Measurements from ENCODE around the gene DPYSL5. TPM values are rescaled to one million over a fixed set of nuclear protein-coding genes. Genes with fewer than 3 reads are reported as not detected.

Gene DPYSL5
- total RNA-seq, 2 donors from 2014 or later = not detected

DNA sequence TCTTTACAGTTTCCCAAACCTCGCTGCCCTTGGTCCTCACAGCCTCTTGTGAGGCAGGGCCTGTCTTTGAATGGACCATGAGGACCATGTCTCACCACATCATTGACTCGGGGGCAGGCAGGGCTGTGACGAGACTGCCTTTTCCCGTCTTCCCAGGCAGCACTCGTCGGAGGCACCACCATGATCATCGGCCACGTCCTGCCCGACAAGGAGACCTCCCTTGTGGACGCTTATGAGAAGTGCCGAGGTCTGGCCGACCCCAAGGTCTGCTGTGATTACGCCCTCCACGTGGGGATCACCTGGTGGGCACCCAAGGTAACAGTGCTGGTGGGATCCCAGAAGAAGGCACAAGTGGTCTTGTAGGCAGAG lies 76.8 kb downstream of the DPYSL5 start:
- TF ChIP-seq CTCF (IDR thresholded peaks at IDR 0.05) = no peak
- ATAC-seq (ENCODE audit: insufficient number of reproducible peaks, low FRiP score, low read depth) = no peak
- Histone ChIP-seq H3K4me1 (ENCODE audit: control insufficient read depth in 1 of 2, low read depth in 2 of 2) (no peaks in the 10 kb centered on the region), H3K36me3 (no peaks in the 10 kb centered on the region), H3K9me3 (no peaks in the 10 kb centered on the region), H3K27me3 (replicated peaks; ENCODE audit: insufficient read depth) (no peaks in the 10 kb centered on the region), H3K4me3 (no peak overlapping the region), H3K27ac (no peak overlapping the region)
- no peak for DNase-seq (ENCODE audit: low spot score)

- Histone ChIP-seq H3K27me3 (replicated peaks; ENCODE audit: insufficient read depth) (no peaks in the 10 kb centered on the region), H3K4me3 (no peak overlapping the region), H3K9me3 (no peaks in the 10 kb centered on the region), H3K36me3 (no peaks in the 10 kb centered on the region), H3K27ac (no peak overlapping the region), H3K4me1 (ENCODE audit: control insufficient read depth in 1 of 2, low read depth in 2 of 2) (no peaks in the 10 kb centered on the region)
- DNase-seq (ENCODE audit: low spot score) = no peak
- ATAC-seq (ENCODE audit: insufficient number of reproducible peaks, low FRiP score, low read depth) = no peak
- no peak for TF ChIP-seq CTCF (IDR thresholded peaks at IDR 0.05)
Observed at GRCh38 chr2:26925100-26925791, 77.3 kb downstream of the DPYSL5 start.

- no peak for TF ChIP-seq CTCF (IDR thresholded peaks at IDR 0.05)
- Histone ChIP-seq H3K27me3 (replicated peaks; ENCODE audit: insufficient read depth) (no peaks in the 10 kb centered on the region), H3K4me3 (no peak overlapping the region), H3K4me1 (ENCODE audit: control insufficient read depth in 1 of 2, low read depth in 2 of 2) (no peaks in the 10 kb centered on the region), H3K9me3 (no peaks in the 10 kb centered on the region), H3K36me3 (no peaks in the 10 kb centered on the region), H3K27ac (no peak overlapping the region)
- no peak for ATAC-seq (ENCODE audit: insufficient number of reproducible peaks, low FRiP score, low read depth)
- DNase-seq (ENCODE audit: low spot score) = no peak
Observed at GRCh38 chr2:26927221-26927620, 79.3 kb downstream of the DPYSL5 start.

GRCh38 chr2:26932974-26933373 lies 85.0 kb downstream of the DPYSL5 start:
- Histone ChIP-seq H3K27ac (no peak overlapping the region), H3K9me3 (no peaks in the 10 kb centered on the region), H3K36me3 (no peaks in the 10 kb centered on the region), H3K4me1 (ENCODE audit: control insufficient read depth in 1 of 2, low read depth in 2 of 2) (no peaks in the 10 kb centered on the region), H3K4me3 (no peak overlapping the region), H3K27me3 (replicated peaks; ENCODE audit: insufficient read depth) (no peaks in the 10 kb centered on the region)
- DNase-seq (ENCODE audit: low spot score) = no peak
- no peak for TF ChIP-seq CTCF (IDR thresholded peaks at IDR 0.05)
- no peak for ATAC-seq (ENCODE audit: insufficient number of reproducible peaks, low FRiP score, low read depth)

DNA sequence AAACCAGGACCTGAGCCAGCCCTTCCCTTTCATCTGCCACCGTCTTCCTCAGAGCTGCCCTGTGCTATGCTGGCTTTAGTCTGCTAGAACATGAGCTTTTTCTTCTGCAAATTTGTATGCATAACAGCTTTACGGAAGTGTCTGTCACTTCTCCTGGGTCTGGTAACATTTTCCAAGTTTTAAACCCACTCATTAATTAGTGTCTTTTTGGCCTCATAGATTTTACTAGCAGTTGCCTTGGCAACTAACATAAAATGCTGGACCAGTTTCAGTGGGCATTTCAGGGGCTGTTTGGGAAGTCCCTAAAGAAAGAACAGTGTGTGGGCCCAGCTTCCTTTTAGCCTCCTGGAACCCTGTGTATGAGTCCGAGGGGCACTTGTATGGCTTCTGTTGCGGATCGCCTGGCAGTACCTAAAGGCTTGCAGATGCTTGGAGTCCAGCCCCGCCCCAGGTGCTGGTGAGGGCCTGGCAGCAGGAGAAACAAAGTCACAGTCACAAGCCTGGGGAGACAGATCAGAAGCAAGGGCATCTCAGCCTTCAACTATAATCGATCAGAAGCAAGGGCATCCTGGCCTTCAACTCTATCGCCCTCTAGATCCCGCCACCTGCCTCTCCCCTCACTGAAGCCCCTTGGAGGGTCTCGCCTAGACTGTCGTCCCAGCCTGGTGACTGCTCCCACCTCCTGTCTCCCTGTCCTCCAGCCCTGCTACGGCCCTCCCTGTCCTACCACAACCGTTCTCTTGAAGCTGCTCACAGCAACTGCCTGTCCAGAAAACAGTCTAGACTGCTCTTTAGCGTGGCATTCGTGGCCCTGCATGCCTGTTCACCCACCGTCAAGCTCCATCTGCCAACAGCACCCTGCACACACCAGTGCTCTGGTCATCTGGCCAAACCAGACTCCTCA lies 85.8 kb downstream of the DPYSL5 start:
- no peak for DNase-seq (ENCODE audit: low spot score)
- no peak overlapping the region for H3K27ac ChIP-seq
- no peaks in the 10 kb centered on the region for H3K27me3 ChIP-seq (replicated peaks; ENCODE audit: insufficient read depth)
- no peaks in the 10 kb centered on the region for H3K36me3 ChIP-seq
- H3K9me3 ChIP-seq = no peaks in the 10 kb centered on the region
- no peaks in the 10 kb centered on the region for H3K4me1 ChIP-seq (ENCODE audit: control insufficient read depth in 1 of 2, low read depth in 2 of 2)
- TF ChIP-seq CTCF (IDR thresholded peaks at IDR 0.05) = no peak
- H3K4me3 ChIP-seq = no peak overlapping the region
- ATAC-seq (ENCODE audit: insufficient number of reproducible peaks, low FRiP score, low read depth) = no peak

All from thoracic aorta (tissue), 2 donors.